Parietal lobe (tissue), 2 donors: Measurements from ENCODE around the gene MFRP. TPM values are rescaled to one million over a fixed set of nuclear protein-coding genes. Genes with fewer than 3 reads are reported as not detected.

Experiments used
- small RNA-seq: library from RNA; depleted of rRNA; stranded (forward); fragments of <200 nt; gene quantifications from one replicate; pipeline ENCODE3, GENCODE V24; 2014; ENCODE audit warnings: low replicate concordance
- total RNA-seq: library from RNA; depleted of rRNA; stranded (reverse); fragments of >200 nt; gene quantifications from one replicate; pipeline ENCODE4 v1.2.3, GENCODE V29; 2014

MFRP gene
- total RNA-seq = not detected

DNA sequence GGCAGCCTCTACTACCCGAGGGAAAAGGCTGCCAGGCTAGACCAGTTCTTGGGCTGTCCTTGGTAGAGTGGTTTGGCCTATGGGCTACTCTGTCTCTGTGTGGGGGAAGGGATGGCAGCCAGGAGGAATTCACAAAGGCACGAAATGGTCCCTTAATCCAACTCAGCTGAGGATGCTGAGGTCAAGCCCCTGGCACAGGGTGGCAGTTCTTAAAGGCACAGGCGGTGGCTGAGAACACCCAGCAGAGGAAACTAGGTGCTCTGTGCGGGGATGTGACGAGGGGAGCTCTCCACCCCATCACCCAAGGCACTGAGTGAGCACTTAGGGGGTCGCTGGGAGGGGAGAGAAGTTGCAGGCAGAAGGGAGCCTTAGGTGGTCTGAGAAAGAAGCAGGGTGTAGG, at the start of gene MFRP:
Gene MFRP, minus strand, starts transcription at position 101 of the 400 bp plus-strand sequence. CDS start 192 bp downstream, outside the sequence.

DNA sequence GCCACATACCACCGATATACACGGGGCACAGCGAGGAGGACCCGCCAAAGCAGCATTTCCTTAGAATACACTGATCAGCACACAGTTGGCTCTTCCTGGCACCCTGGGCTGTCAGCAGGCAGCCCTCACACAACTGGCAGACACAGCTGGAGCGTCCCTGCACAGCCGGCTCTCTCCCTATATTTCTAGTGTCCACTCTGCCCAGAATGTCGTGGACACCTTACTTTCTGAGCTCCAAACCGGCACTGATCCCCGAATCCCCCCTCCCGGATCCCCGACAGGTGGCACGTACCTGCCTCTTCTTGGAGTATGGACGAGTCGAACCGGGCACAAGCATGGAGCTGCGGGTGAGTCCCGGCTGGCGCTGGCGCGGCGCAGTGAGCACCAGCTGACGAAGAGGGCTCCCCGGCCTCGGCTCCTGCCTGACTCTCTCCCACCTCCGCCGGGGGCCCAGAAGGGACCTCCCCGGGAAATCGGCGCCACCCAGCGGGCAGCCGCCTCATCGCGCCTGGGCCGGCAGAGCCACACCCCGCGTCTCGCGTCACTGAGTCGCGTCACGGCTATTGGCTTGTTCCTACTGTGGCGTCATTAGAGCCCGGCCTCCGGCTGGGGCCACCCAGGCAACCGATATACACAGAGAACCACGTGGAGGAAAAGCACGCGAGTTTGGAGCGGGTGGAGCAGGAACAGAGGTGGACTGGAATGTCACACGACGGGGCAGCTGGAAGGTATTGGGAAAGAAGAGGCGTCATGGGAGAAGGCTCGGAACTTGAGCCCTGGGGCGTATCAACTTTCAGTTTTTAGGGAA, 34.9 kb upstream of the MFRP start, which contains the start of gene USP2:
Gene USP2, minus strand, starts transcription at position 510 of the 808 bp plus-strand sequence. CDS start 8,210 bp downstream, outside the sequence.

DNA sequence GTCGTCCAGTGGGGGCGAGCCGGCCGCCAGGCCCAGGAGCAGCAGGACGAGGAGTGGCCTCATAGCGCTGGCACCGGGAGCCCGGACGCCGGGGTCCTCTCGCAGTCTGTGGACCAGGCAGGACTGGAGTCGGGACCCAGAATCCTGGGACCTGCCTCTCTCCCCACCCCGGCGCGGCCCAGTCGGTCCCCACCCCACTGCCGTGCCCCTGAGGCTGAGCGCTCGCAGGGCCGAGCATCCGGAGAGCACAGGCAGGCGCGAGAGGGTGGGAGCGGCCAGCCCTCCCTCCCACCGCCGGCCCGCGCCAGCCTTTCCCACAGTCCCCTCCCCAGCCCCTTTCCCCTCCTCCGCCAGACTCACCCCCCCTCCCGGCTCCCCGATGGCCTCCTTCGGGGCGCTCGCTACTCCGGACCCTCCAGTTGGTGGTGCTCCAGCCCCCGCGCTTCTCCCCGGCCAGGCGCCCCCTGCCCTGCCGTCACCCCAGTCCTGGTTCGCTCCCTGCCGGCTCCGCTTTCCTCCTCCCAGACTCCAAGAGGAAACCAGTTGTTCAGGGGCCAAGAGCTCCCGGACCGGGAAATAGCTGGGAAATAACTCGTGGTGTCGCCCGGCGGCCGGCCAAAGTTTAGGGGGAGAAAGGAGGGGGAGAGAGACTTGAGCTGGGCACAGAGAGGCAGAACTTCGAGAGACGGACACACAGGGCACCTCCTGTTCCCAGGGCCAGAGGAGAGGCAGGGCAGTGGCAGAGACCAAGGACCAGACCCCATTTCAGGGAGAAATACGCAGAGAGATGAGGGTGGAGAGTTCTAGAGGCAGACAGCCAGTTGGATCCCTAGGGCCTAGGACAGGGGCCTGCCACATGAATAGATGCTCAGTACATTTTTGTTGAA, 5.9 kb downstream of the MFRP start, which contains the start of gene C1QTNF5:
Gene C1QTNF5, minus strand, starts transcription at position 549 of the 887 bp plus-strand sequence. Its CDS starts 486 bp downstream, at position 63.

DNA sequence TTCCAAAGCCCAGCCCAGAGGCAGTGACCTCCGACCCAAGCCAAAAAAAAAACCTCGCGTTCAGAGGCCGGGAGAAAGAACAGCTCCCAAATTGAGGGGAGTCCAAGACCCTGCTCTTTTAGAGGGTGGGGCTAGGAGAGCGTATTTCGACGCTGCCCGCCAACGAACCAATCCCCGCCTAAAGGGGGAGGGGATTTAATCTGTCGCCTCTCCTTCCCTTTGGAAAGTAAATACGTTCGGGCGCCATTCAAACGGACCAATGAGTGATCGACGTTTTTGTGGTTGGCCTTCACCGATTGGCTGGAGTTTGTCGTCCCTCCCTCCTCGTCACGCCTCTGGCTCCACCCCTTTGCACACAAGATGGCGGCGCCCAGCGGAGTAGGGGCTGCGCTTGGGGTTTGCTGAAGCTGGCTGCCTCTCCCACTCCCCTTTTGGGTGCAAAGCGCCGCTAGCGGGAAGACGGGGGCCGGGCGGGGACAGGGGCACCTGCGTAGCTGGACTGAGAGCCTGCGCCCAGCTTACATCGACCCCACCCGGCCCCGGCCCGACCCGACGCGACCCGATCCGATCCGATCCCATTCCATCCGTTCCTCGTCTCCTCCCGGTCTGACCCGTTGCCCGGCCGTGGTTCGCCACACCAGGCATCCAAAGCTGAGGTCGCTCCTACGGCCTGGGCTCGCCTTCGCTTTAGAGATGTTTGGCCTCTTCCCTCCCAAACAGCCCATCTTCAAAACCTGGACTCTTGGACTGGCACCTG, 12.2 kb downstream of the MFRP start, which contains the start of gene RNF26:
Gene RNF26, plus strand, starts transcription at position 354 of the 757 bp plus-strand sequence. CDS start 596 bp downstream, outside the sequence.

DNA sequence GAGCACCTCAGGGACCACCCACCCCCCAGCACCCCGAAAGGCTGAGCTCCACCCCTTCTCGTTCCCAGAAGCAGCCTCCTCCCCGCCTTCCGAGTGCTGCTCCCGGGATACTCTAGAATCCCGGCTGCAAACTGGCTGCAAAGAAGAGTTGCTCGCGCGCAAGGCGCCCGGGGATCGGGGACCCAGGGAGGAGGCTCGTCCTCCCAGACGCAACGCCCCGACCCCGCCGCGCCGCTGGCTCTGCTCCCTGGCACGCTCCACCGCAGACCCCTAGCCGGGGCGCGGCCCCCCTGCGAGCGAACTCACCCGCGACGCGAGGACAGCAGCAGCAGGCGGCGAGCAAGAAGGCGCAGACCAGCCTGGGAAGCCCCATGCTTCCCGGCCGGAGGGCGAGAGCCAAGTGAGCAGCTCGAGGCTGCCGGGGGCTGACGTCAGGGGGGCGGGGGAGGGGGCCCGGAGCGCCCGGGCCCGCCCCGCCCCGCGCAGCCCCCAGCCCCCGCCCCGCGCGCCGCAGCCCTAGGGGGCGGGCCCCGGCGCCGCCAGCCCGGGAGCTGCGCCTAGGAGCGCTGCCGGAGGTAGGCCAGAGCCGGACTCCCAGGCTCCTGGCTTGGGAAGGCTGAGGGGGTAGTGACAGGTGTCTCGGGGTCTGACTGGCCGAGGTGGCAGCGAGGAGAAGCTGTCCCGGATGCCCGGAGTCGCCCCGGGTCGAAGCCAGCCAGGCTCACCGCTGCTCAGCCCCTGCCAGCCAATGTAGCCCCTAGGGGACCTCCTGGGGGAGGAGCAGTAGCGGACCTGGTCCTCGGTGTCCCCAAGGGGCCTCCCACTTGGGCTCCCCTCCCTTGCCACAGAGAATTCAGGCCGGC, 29.5 kb downstream of the MFRP start, which contains the start of gene MCAM:
Gene MCAM, minus strand, starts transcription at position 402 of the 863 bp plus-strand sequence. Its CDS starts 29 bp downstream, at position 373.

Small RNA genes within 50 kb of the gene (small RNA-seq; reads per million reads assigned to genes)
- gene RF01225 = not detected
- not detected for gene RNU6-262P

Other genes with a start within 250 kb of the MFRP start
- gene DPAGT1, start 244.9 kb downstream of the MFRP start, total RNA-seq = 11.6 TPM
- gene C2CD2L, start 239.4 kb downstream of the MFRP start, total RNA-seq = 12.2 TPM
- gene HINFP, start 225.1 kb downstream of the MFRP start, total RNA-seq = 41.9 TPM
- gene ABCG4, start 197.7 kb downstream of the MFRP start, total RNA-seq = 4.1 TPM
- gene NLRX1, start 178.0 kb downstream of the MFRP start, total RNA-seq = 2.8 TPM
- not detected for gene NHERF4, start 161.2 kb downstream of the MFRP start, total RNA-seq
- 25.0 TPM for gene CBL, start 140.4 kb downstream of the MFRP start, total RNA-seq
- 12.8 TPM for gene MCAM, start 29.6 kb downstream of the MFRP start, total RNA-seq
- gene RNF26, start 12.2 kb downstream of the MFRP start, total RNA-seq = 2.5 TPM
- gene C1QTNF5, start 5.8 kb downstream of the MFRP start, total RNA-seq = 1.6 TPM
- 5.0 TPM for gene USP2, start 35.0 kb upstream of the MFRP start, total RNA-seq
- 31.3 TPM for gene THY1, start 76.5 kb upstream of the MFRP start, total RNA-seq